Measurements from ENCODE around the gene NBEA.
"Not testable (repeated sequence)": the region's sequence is repeated elsewhere in the genome, so short reads cannot be mapped to it uniquely, and the experiment has no call there.

NBEA gene

GRCh38 chr13:35664747-35665146, 722.7 kb downstream of the NBEA start:
- no peaks in the 10 kb centered on the region for H3K27me3 ChIP-seq (ENCODE audit: insufficient read depth, low read length)
- no peaks in the 10 kb centered on the region for H3K4me1 ChIP-seq (ENCODE audit: insufficient read depth, low read length)
- H3K9me3 ChIP-seq (ENCODE audit: insufficient read depth, low read depth, low read length), result no peaks in the 10 kb centered on the region
- no peak overlapping the region for H3K27ac ChIP-seq (ENCODE audit: low read length)
- no peaks in the 10 kb centered on the region for H3K36me3 ChIP-seq (ENCODE audit: insufficient read depth, low read depth, low read length)
- H3K9ac ChIP-seq (ENCODE audit: low read depth, low read length), result no peak overlapping the region
- H3K4me3 ChIP-seq (ENCODE audit: low read length), result no peak overlapping the region

- no peak overlapping the region for H3K27ac ChIP-seq (ENCODE audit: low read length)
- no peaks in the 10 kb centered on the region for H3K36me3 ChIP-seq (ENCODE audit: insufficient read depth, low read depth, low read length)
Observed at GRCh38 chr13:35669321-35669720, 727.3 kb downstream of the NBEA start.

GRCh38 chr13:35672611-35673010, 730.5 kb downstream of the NBEA start:
- H3K9ac ChIP-seq (ENCODE audit: low read depth, low read length), result no peak overlapping the region
- H3K27ac ChIP-seq (ENCODE audit: low read length), result no peak overlapping the region
- no peaks in the 10 kb centered on the region; the same call in 1 of the 2 replicates for H3K9me3 ChIP-seq (ENCODE audit: insufficient read depth, low read depth, low read length)
- H3K4me3 ChIP-seq (ENCODE audit: low read length), result no peak overlapping the region
- no peaks in the 10 kb centered on the region for H3K27me3 ChIP-seq (ENCODE audit: insufficient read depth, low read length)
- H3K36me3 ChIP-seq (ENCODE audit: insufficient read depth, low read depth, low read length), result no peaks in the 10 kb centered on the region
- H3K4me1 ChIP-seq (ENCODE audit: insufficient read depth, low read length), result no peaks in the 10 kb centered on the region

More at GRCh38 chr13:35669321-35669720, 727.3 kb downstream of the NBEA start:
- no peak overlapping the region for H3K4me3 ChIP-seq (ENCODE audit: low read length)
- H3K9me3 ChIP-seq (ENCODE audit: insufficient read depth, low read depth, low read length), result no peaks in the 10 kb centered on the region
- no peak overlapping the region for H3K9ac ChIP-seq (ENCODE audit: low read depth, low read length)
- H3K27me3 ChIP-seq (ENCODE audit: insufficient read depth, low read length), result no peaks in the 10 kb centered on the region
- H3K4me1 ChIP-seq (ENCODE audit: insufficient read depth, low read length), result no peaks in the 10 kb centered on the region

- Histone ChIP-seq H3K9me3 (ENCODE audit: insufficient read depth, low read depth, low read length) (no peaks in the 10 kb centered on the region; the same call in 1 of the 2 replicates), H3K4me1 (ENCODE audit: insufficient read depth, low read length) (no peaks in the 10 kb centered on the region), H3K9ac (ENCODE audit: low read depth, low read length) (no peak overlapping the region), H3K4me3 (ENCODE audit: low read length) (no peak overlapping the region), H3K27ac (ENCODE audit: low read length) (no peak overlapping the region), H3K27me3 (ENCODE audit: insufficient read depth, low read length) (no peaks in the 10 kb centered on the region), H3K36me3 (ENCODE audit: insufficient read depth, low read depth, low read length) (no peaks in the 10 kb centered on the region)
Observed at GRCh38 chr13:35675651-35676050, 733.6 kb downstream of the NBEA start.

GRCh38 chr13:35677863-35678262, 735.8 kb downstream of the NBEA start:
- not testable (repeated sequence) for H3K36me3 ChIP-seq (ENCODE audit: insufficient read depth, low read depth, low read length); H3K27me3 ChIP-seq (ENCODE audit: insufficient read depth, low read length); H3K4me3 ChIP-seq (ENCODE audit: low read length); H3K9me3 ChIP-seq (ENCODE audit: insufficient read depth, low read depth, low read length); H3K27ac ChIP-seq (ENCODE audit: low read length); H3K4me1 ChIP-seq (ENCODE audit: insufficient read depth, low read length); H3K9ac ChIP-seq (ENCODE audit: low read depth, low read length)

- H3K9me3 ChIP-seq (ENCODE audit: insufficient read depth, low read depth, low read length), result no peaks in the 10 kb centered on the region; the same call in 1 of the 2 replicates
- no peak overlapping the region for H3K27ac ChIP-seq (ENCODE audit: low read length)
- no peaks in the 10 kb centered on the region for H3K36me3 ChIP-seq (ENCODE audit: insufficient read depth, low read depth, low read length)
- no peaks in the 10 kb centered on the region for H3K27me3 ChIP-seq (ENCODE audit: insufficient read depth, low read length)
- no peak overlapping the region for H3K4me3 ChIP-seq (ENCODE audit: low read length)
- no peaks in the 10 kb centered on the region for H3K4me1 ChIP-seq (ENCODE audit: insufficient read depth, low read length)
- H3K9ac ChIP-seq (ENCODE audit: low read depth, low read length), result no peak overlapping the region
Observed at GRCh38 chr13:35681685-35682084, 739.6 kb downstream of the NBEA start.

- no peaks in the 10 kb centered on the region for H3K27me3 ChIP-seq (ENCODE audit: insufficient read depth, low read length)
- no peaks in the 10 kb centered on the region for H3K36me3 ChIP-seq (ENCODE audit: insufficient read depth, low read depth, low read length)
- no peak overlapping the region for H3K9ac ChIP-seq (ENCODE audit: low read depth, low read length)
- H3K4me3 ChIP-seq (ENCODE audit: low read length), result no peak overlapping the region
- H3K9me3 ChIP-seq (ENCODE audit: insufficient read depth, low read depth, low read length), result no peaks in the 10 kb centered on the region
- no peaks in the 10 kb centered on the region for H3K4me1 ChIP-seq (ENCODE audit: insufficient read depth, low read length)
- no peak overlapping the region for H3K27ac ChIP-seq (ENCODE audit: low read length)
Observed at GRCh38 chr13:35684432-35684831, 742.4 kb downstream of the NBEA start.

GRCh38 chr13:35687336-35687735, 745.3 kb downstream of the NBEA start:
- Histone ChIP-seq H3K4me1 (ENCODE audit: insufficient read depth, low read length) (no peaks in the 10 kb centered on the region), H3K36me3 (ENCODE audit: insufficient read depth, low read depth, low read length) (no peaks in the 10 kb centered on the region), H3K27ac (ENCODE audit: low read length) (no peak overlapping the region), H3K9me3 (ENCODE audit: insufficient read depth, low read depth, low read length) (no peaks in the 10 kb centered on the region), H3K9ac (ENCODE audit: low read depth, low read length) (no peak overlapping the region), H3K4me3 (ENCODE audit: low read length) (no peak overlapping the region), H3K27me3 (ENCODE audit: insufficient read depth, low read length) (no peaks in the 10 kb centered on the region)

- H3K4me1 ChIP-seq (ENCODE audit: insufficient read depth, low read length), result no peaks in the 10 kb centered on the region
- no peaks in the 10 kb centered on the region for H3K36me3 ChIP-seq (ENCODE audit: insufficient read depth, low read depth, low read length)
- no peaks in the 10 kb centered on the region for H3K9me3 ChIP-seq (ENCODE audit: insufficient read depth, low read depth, low read length)
- H3K4me3 ChIP-seq (ENCODE audit: low read length), result no peak overlapping the region
- no peak overlapping the region for H3K27ac ChIP-seq (ENCODE audit: low read length)
- no peak overlapping the region for H3K9ac ChIP-seq (ENCODE audit: low read depth, low read length)
- H3K27me3 ChIP-seq (ENCODE audit: insufficient read depth, low read length), result no peaks in the 10 kb centered on the region
Observed at GRCh38 chr13:35690581-35691207, 748.6 kb downstream of the NBEA start.

GRCh38 chr13:35693134-35693784, 751.2 kb downstream of the NBEA start:
- H3K9ac ChIP-seq (ENCODE audit: low read depth, low read length), result no peak overlapping the region
- no peaks in the 10 kb centered on the region for H3K36me3 ChIP-seq (ENCODE audit: insufficient read depth, low read depth, low read length)

GRCh38 chr13:35694031-35694430, 752.0 kb downstream of the NBEA start:
- Histone ChIP-seq H3K4me1 (ENCODE audit: insufficient read depth, low read length) (peaks cover 11% of the 10 kb centered on the region; the same call in 1 of the 2 replicates), H3K36me3 (ENCODE audit: insufficient read depth, low read depth, low read length) (no peaks in the 10 kb centered on the region), H3K4me3 (ENCODE audit: low read length) (no peak overlapping the region), H3K9me3 (ENCODE audit: insufficient read depth, low read depth, low read length) (no peaks in the 10 kb centered on the region), H3K27me3 (ENCODE audit: insufficient read depth, low read length) (no peaks in the 10 kb centered on the region), H3K27ac (ENCODE audit: low read length) (no peak overlapping the region), H3K9ac (ENCODE audit: low read depth, low read length) (no peak overlapping the region)

More at GRCh38 chr13:35693134-35693784, 751.2 kb downstream of the NBEA start:
- H3K4me1 ChIP-seq (ENCODE audit: insufficient read depth, low read length), result peaks cover 11% of the 10 kb centered on the region; the same call in 1 of the 2 replicates
- H3K27ac ChIP-seq (ENCODE audit: low read length), result no peak overlapping the region
- H3K4me3 ChIP-seq (ENCODE audit: low read length), result no peak overlapping the region
- no peaks in the 10 kb centered on the region for H3K9me3 ChIP-seq (ENCODE audit: insufficient read depth, low read depth, low read length)
- no peaks in the 10 kb centered on the region for H3K27me3 ChIP-seq (ENCODE audit: insufficient read depth, low read length)
